HepG2 (cell line): ENCODE results near the gene CHD9. TPM values are rescaled to one million over a fixed set of nuclear protein-coding genes. Genes with fewer than 3 reads are reported as not detected.

Source experiments
- ADNP ChIP-seq: sonication (generic); formaldehyde crosslinking; IDR thresholded peaks from 2 replicates; pipeline ENCODE4 v1.4.0; 2020; ENCODE audit warnings: missing genetic modification reagents
- AGO1 ChIP-seq: fragments of 200-400 bp; formaldehyde crosslinking; IDR thresholded peaks from 2 replicates; pipeline ENCODE4 v1.6.1; 2017; ENCODE audit warnings: mild to moderate bottlenecking, low read depth, low read length, moderate library complexity; ENCODE audit not compliant: poor library complexity, severe bottlenecking
- EHMT2 ChIP-seq: fragments of 200-600 bp; sonication (generic); IDR thresholded peaks from 2 replicates; pipeline ENCODE4 v1.7.0; 2017; ENCODE audit warnings: antibody characterized with exemption, low read depth, low read length, borderline replicate concordance
- ERF ChIP-seq: IDR thresholded peaks from 2 replicates; pipeline ENCODE4 v1.6.1; 2018; ENCODE audit warnings: missing biosample characterization, missing genetic modification reagents
- HES4 ChIP-seq: sonication (generic); formaldehyde crosslinking; IDR thresholded peaks from 2 replicates; pipeline ENCODE4 v1.9.0; 2021; ENCODE audit warnings: mild to moderate bottlenecking, missing genetic modification reagents, borderline replicate concordance
- IRX3 ChIP-seq: sonication (generic); formaldehyde crosslinking; IDR thresholded peaks from 2 replicates; pipeline ENCODE4 v1.8.1; 2023; ENCODE audit warnings: mild to moderate bottlenecking, low read depth, missing genetic modification reagents, borderline replicate concordance
- KAT7 ChIP-seq: IDR thresholded peaks from 2 replicates; pipeline ENCODE4 v1.6.1; 2018; ENCODE audit warnings: borderline replicate concordance, missing compliant biosample characterization
- NONO ChIP-seq, 2 experiments: fragments of 450-650 bp in 1 of 2; sonication (generic) in 1 of 2; formaldehyde crosslinking in 1 of 2; IDR thresholded peaks in 1 of 2; conservative IDR thresholded peaks in 1 of 2; 2 replicates each; pipeline versions ENCODE4 v1.6.1 to v1.8.0; 2017 to 2022; ENCODE audit warnings: mild to moderate bottlenecking in 1 of 2, missing genetic modification reagents in 1 of 2, moderate library complexity in 1 of 2
- RBM39 ChIP-seq: fragments of 200-400 bp; formaldehyde crosslinking; IDR thresholded peaks from one replicate; pipeline ENCODE4 v1.6.1; 2018; ENCODE audit warnings: antibody characterized with exemption, mild to moderate bottlenecking, low read depth, low read length; ENCODE audit not compliant: poor library complexity, severe bottlenecking
- SIN3A ChIP-seq: IDR thresholded peaks from 2 replicates; pipeline ENCODE4 v1.6.1; 2011; ENCODE audit warnings: low read depth, mild to moderate bottlenecking, control low read depth, low read length, borderline replicate concordance
- TBX3 ChIP-seq: fragments of 450-650 bp; IDR thresholded peaks from 2 replicates; pipeline ENCODE4 v1.6.1; 2017; ENCODE audit warnings: antibody characterized with exemption, mild to moderate bottlenecking, inconsistent platforms, borderline replicate concordance
- ZFP62 ChIP-seq: sonication (generic); formaldehyde crosslinking; IDR thresholded peaks from 2 replicates; pipeline ENCODE4 v1.4.0; 2020; ENCODE audit warnings: missing genetic modification reagents
- ZNF124 ChIP-seq: sonication (generic); formaldehyde crosslinking; IDR thresholded peaks from 2 replicates; pipeline ENCODE4 v1.4.0; 2020; ENCODE audit warnings: missing genetic modification reagents
- ZNF207 ChIP-seq: fragments of 450-650 bp; IDR thresholded peaks from 2 replicates; pipeline ENCODE4 v1.6.1; 2016; ENCODE audit warnings: antibody characterized with exemption, borderline replicate concordance
- ZNF354B ChIP-seq: sonication (generic); formaldehyde crosslinking; IDR thresholded peaks from 2 replicates; pipeline ENCODE4 v1.8.0; 2022; ENCODE audit warnings: mild to moderate bottlenecking, missing genetic modification reagents
- ZNF543 ChIP-seq: sonication (generic); formaldehyde crosslinking; IDR thresholded peaks from 2 replicates; pipeline ENCODE4 v1.4.0; 2020; ENCODE audit warnings: mild to moderate bottlenecking, missing genetic modification reagents
- ZNF776 ChIP-seq: sonication (generic); formaldehyde crosslinking; IDR thresholded peaks from 2 replicates; pipeline ENCODE4 v1.4.0; 2020; ENCODE audit warnings: mild to moderate bottlenecking, missing genetic modification reagents
- ZNF781 ChIP-seq: sonication (generic); formaldehyde crosslinking; IDR thresholded peaks from 2 replicates; pipeline ENCODE4 v1.5.1; 2020; ENCODE audit warnings: borderline replicate concordance, mild to moderate bottlenecking, missing genetic modification reagents; ENCODE audit errors: not compliant biosample characterization
- ZNF883 ChIP-seq: sonication (generic); formaldehyde crosslinking; IDR thresholded peaks from 2 replicates; pipeline ENCODE4 v1.5.1; 2020; ENCODE audit warnings: mild to moderate bottlenecking, missing genetic modification reagents; ENCODE audit errors: not compliant biosample characterization
- polyA plus RNA-seq, 8 experiments: library from polyadenylated mRNA; depleted of rRNA in 3 of 8; stranded (reverse) in 7 of 8; unstranded in 1 of 8; fragments of >200 nt; fragmentation: Illumina TruSeq in 4 of 8; extraction: Trizol in 4 of 8; gene quantifications; 2 replicates each; pipeline versions ENCODE4 v1.2.1 to v1.2.3, GENCODE V29; 2011 to 2016; ENCODE audit warnings: low read depth in 4 of 8, missing spikeins in 1 of 8, mixed read lengths in 1 of 8; ENCODE audit not compliant: insufficient read depth in 1 of 8
- total RNA-seq, 5 experiments: library from RNA; depleted of rRNA; stranded (reverse); fragments of >200 nt; fragmentation: Illumina TruSeq; extraction: Trizol; gene quantifications; 2 replicates each; pipeline ENCODE4 v1.2.3, GENCODE V29; 2016; ENCODE audit warnings: low read depth in 1 of 5
- TF ChIP-seq, protein P1 (sequence below): sonication (generic); formaldehyde crosslinking; conservative IDR thresholded peaks from 2 replicates; pipeline ENCODE4 v1.8.0; 2022; ENCODE audit warnings: mild to moderate bottlenecking, moderate library complexity, missing genetic modification reagents
- TF ChIP-seq, protein P2 (sequence below): sonication (generic); formaldehyde crosslinking; IDR thresholded peaks from 2 replicates; pipeline ENCODE4 v1.5.1; 2020; ENCODE audit warnings: missing genetic modification reagents, mild to moderate bottlenecking, borderline replicate concordance
- TF ChIP-seq, protein P3 (sequence below): sonication (generic); formaldehyde crosslinking; conservative IDR thresholded peaks from 2 replicates; pipeline ENCODE4 v1.4.0; 2020; ENCODE audit warnings: missing genetic modification reagents

The CHD9 gene
- total and polyA plus RNA-seq, 2 of the 13 experiments (the other 11 are each of a cell fraction or from before 2014, with no cell fraction given) = 23.4 to 27.7 TPM

DNA sequence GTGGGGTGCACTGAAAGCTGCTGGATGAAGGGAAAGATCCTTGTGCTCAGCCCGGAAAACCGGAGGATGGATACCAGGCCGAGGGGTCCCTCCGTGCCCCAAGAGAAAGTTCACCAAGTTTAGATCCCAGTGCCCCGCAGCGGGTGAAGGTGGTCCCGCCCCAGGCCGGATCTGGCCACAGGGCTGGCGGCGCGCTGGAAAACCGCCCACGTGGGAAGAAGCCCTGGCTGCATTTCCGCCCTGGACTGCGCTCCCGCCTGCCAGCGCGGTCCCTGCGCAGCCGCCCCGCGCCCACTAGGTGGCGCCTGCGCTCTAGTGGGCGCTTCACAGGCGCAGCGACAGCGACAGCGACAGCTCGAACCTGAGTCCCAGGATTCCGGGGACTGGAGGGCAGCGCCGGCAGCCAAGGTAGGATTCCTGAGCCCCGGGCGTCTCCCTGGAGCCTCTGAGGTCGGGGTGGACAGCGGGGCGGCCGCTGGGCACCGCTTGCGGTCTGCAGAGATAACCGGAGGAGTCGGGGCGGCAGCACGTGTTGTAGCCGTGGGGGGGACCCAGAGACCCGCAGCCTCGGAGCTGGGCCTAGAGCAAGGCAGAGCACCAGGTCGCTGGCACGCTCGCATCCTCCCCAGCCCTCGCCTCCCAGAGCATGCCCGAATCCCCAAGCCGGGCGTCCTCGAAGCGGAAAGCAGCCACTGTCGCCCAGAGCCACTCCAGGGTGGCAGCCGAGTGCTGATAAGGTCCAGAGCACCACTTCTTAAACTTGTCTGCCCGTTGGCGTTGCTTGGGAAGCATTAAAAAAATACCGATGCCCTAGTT, at the start of gene CHD9 (continued):
- TF ChIP-seq, protein P1, sequence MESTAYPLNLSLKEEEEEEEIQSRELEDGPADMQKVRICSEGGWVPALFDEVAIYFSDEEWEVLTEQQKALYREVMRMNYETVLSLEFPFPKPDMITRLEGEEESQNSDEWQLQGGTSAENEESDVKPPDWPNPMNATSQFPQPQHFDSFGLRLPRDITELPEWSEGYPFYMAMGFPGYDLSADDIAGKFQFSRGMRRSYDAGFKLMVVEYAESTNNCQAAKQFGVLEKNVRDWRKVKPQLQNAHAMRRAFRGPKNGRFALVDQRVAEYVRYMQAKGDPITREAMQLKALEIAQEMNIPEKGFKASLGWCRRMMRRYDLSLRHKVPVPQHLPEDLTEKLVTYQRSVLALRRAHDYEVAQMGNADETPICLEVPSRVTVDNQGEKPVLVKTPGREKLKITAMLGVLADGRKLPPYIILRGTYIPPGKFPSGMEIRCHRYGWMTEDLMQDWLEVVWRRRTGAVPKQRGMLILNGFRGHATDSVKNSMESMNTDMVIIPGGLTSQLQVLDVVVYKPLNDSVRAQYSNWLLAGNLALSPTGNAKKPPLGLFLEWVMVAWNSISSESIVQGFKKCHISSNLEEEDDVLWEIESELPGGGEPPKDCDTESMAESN (CRISPR knock-in tag) = peak; percentile 98
- TF ChIP-seq HES4 (CRISPR knock-in tag) = peak; percentile 91
- TF ChIP-seq ZNF883 (CRISPR knock-in tag) = peak; percentile 95
- TF ChIP-seq AGO1 = peak; percentile 61
- TF ChIP-seq KAT7 (CRISPR knock-in tag) = peak; percentile 97
- TF ChIP-seq ZNF124 (CRISPR knock-in tag) = peak; percentile 92
- peak; percentile 92 for TF ChIP-seq ZNF781 (CRISPR knock-in tag)
- peak; percentile 88 for TF ChIP-seq SIN3A
- TF ChIP-seq ZNF776 (CRISPR knock-in tag) = peak; percentile 99
- no peak for TF ChIP-seq TBX3
- peak; percentile 90 for TF ChIP-seq RBM39
- TF ChIP-seq ZNF354B (CRISPR knock-in tag) = peak; percentile 90
- no peak; the same call in 1 of the 2 replicates for TF ChIP-seq ZNF543 (CRISPR knock-in tag)
- no peak for TF ChIP-seq IRX3 (CRISPR knock-in tag)
- TF ChIP-seq, protein P2, sequence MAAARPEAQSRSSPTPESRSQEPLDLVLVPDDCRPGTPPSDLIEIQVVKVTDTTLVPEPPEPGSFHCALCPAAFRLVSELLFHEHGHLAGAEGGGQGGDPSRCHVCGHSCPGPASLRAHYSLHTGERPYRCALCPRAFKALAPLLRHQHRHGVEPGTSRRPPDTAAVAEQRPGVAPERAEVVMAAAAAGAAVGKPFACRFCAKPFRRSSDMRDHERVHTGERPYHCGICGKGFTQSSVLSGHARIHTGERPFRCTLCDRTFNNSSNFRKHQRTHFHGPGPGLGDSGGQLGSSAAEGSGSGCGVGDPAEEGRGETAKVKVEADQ (CRISPR knock-in tag) = peak; percentile 68; the same call in 1 of the 2 replicates
- TF ChIP-seq ADNP = no peak
- no peak for TF ChIP-seq ZNF207
- TF ChIP-seq ERF (CRISPR knock-in tag) = peak; percentile 98
- TF ChIP-seq, protein P3, sequence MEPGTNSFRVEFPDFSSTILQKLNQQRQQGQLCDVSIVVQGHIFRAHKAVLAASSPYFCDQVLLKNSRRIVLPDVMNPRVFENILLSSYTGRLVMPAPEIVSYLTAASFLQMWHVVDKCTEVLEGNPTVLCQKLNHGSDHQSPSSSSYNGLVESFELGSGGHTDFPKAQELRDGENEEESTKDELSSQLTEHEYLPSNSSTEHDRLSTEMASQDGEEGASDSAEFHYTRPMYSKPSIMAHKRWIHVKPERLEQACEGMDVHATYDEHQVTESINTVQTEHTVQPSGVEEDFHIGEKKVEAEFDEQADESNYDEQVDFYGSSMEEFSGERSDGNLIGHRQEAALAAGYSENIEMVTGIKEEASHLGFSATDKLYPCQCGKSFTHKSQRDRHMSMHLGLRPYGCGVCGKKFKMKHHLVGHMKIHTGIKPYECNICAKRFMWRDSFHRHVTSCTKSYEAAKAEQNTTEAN = peak; percentile 21; the same call in 1 of the 2 replicates
- TF ChIP-seq EHMT2 = no peak
- no peak for TF ChIP-seq NONO (IDR thresholded peaks at IDR 0.05)
- peak; percentile 99 for TF ChIP-seq NONO (CRISPR knock-in tag; conservative IDR thresholded peaks at IDR 0.05)
- TF ChIP-seq ZFP62 (CRISPR knock-in tag) = no peak
